Mesenteric fat pad (tissue), 1 donor: Measurements from ENCODE around the gene PURA. TPM values are rescaled to one million over a fixed set of nuclear protein-coding genes. Genes with fewer than 3 reads are reported as not detected.

ENCODE experiments used
- DNase-seq: peaks from one replicate; pipeline ENCODE4 v3.0.0-alpha.2; 2020; ENCODE audit warnings: low spot score
- total RNA-seq: library from RNA; stranded (reverse); fragmentation: NEBNext Ultra II Directional; extraction: Animal tissue kit (Norgen Biotek cat#: 25700); gene quantifications from one replicate; pipeline ENCODE4 v1.2.1, GENCODE V29; 2021
- donor health status: DM: yes; HTN: yes; CAD: no.

Gene PURA
- total RNA-seq, 1 donor from 2014 or later = 23.5 TPM

DNA sequence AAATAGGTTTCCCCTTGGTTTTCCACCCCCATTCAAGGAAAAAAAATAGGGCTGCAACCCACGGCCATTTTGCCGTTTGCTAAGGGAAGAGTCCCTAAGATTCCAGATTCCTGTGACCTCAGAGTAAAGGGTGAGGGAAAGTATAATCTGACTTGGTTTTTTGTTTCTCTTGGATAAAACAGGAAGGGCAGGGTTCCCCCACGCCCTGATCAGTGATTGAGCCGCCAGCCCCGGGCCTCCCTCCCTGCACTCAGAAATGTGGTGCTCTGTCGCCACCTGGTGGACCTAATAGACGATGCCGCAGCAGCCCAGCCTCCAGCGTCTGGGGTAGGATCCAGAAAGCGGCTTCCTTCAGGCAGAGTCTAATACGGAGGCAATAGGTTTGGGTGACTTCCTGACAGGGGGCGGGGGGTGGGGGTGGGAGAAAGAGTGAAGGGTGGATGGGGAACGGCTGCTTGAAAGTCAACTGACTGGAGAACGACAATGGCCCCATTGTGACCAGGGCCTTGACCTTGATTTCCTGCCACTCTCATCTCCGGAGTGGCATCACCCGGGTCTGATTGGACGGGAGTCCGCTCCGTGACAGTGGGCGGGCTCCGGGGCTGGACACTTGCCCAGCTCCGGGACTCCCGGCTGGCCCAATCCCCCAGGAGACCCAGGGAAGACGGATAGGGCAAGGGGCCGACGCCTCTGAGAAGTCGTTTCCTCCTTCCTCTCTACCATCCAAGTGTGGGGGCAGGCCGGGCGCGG lies 43.3 kb downstream of the PURA start:
- peak; percentile 97 for DNase-seq

DNA sequence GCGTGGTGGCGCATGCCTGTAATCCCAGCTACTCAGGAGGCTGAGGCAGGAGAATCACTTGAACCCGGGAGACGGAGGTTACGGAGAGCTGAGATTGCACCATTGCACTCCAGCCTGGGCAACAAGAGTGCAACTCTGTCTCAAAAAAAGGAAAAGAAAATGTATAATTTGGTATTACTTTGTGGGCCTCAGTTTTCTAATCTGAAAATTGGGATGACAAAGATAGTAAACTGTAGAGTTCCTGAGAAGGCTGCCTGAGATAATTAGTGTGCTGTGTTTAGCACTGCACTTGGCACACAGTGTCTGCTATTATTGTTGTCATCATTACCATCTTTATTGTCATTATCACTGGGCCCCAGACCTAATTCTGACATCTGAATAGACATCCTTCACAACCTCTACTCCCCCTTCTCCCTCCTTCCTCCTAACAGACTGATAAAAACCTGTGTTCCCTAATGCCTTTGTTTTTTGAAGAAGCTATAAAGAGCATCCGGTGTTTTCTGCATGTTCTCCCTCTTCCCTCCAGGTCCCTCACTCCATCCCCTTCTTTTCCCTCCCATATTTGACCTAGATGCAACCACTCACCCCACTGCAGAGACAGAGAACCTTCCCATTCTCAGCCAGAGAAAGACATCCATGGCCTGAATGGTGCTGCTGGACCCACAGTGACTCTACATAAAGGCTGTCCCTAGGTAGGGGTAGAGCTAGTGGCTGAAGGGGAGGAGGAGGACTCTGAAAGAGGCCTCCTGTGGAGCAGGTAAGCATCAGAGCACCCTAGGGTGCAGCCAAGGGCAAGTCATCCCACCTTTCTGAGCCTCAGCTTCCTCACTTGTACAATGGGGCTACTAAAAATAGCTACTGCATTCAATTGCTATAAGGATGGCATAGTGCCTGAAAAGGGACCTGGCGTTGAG lies 45.4 kb downstream of the PURA start:
- no peak for DNase-seq

DNA sequence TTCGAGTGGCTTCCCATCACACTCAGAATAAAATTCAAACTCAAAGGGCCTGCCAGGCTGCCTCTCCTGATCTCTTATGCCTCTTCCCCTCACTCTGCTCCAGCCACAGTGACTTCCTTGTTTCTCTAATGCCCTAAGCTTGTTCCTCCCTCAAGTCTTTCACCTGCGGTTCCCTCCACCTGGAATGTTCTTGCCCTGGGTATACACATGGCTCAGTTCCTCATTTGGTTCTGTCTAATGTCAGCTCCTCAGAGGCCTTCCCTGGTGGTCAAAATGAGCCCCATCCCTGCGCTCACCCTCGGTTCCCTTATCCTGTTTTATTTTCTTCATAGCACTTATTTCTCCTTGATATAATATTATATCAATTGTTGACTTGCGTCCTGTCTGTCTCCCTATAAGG lies 48.4 kb downstream of the PURA start:
- DNase-seq = peak; percentile 39

GRCh38 chr5:140162781-140163180 lies 48.9 kb downstream of the PURA start:
- DNase-seq = peak; percentile 65

- DNase-seq = peak; percentile 57
Observed at GRCh38 chr5:140165101-140165922, 51.4 kb downstream of the PURA start.

GRCh38 chr5:140165923-140166270 lies 52.0 kb downstream of the PURA start:
- DNase-seq = peak; percentile 30

GRCh38 chr5:140166911-140167310 lies 53.0 kb downstream of the PURA start:
- DNase-seq = no peak

GRCh38 chr5:140168371-140168770 lies 54.5 kb downstream of the PURA start:
- peak; percentile 2 for DNase-seq

DNA sequence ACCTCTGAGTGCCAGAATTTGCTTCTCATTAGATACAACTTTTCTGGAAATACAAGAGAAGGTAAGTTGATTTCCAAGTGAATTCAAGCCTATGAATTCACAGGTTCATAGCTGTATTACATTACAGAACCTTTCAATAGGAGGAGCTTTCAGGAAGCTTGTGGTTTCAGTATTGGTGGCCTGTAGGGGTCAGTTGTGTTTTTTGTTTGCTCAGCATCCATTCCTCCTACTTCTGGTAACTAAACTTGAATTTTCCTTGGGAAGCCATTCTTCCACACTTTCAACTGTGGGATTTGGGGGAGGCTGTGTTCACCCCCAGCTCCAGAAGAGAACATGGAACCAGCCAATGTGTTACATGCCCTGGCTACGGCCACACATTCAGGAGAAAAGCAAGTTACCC lies 55.5 kb downstream of the PURA start:
- no peak for DNase-seq

- DNase-seq = no peak
Observed at GRCh38 chr5:140172483-140172882, 58.6 kb downstream of the PURA start.

DNA sequence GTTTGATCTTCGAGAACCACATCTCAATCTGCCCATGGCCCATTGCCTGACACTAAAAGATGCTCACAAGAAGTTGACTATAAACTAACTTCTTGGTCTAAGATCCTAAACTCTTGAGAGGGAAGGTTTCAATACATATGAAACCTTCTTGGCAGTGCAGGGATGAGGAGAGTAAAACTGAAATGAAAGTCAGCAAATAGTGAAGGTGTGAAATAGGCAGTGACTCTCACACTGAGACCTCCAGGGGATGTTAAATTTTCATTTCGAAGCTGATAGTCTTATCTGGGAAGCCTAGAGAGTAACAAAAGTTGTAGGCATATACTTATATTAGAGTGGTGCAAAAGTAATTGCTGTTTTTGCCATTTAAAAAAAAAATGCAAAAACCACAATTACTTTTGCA lies 60.1 kb downstream of the PURA start:
- no peak for DNase-seq

- DNase-seq = peak; percentile 100
Observed at GRCh38 chr5:140174465-140175366, 60.8 kb downstream of the PURA start, which contains the start of gene CYSTM1. CYSTM1 (plus strand) TSS chr5:140175188; CDS start chr5:140194466, 19,278 bp downstream.

Other genes starting within 250 kb of the PURA start
- gene NRG2, start 70.8 kb upstream of the PURA start, total RNA-seq = 5.7 TPM
- 13.3 TPM for gene IGIP, start 11.8 kb downstream of the PURA start, total RNA-seq
- gene CYSTM1, start 61.1 kb downstream of the PURA start, total RNA-seq = 104 TPM
- 49.8 TPM for gene PFDN1, start 189.0 kb downstream of the PURA start, total RNA-seq
- 48.5 TPM for gene HBEGF, start 232.5 kb downstream of the PURA start, total RNA-seq
- gene SLC4A9, start 246.1 kb downstream of the PURA start, total RNA-seq = 0.22 TPM